ENCODE measurements around the gene BGN.

BGN gene

GRCh38 chrX:153476666-153477363, 18.0 kb upstream of the BGN start:
- Histone ChIP-seq H3K36me3 (ENCODE audit: control insufficient read depth, insufficient read depth, low read length) (no peaks in the 10 kb centered on the region), H3K4me1 (ENCODE audit: control insufficient read depth, insufficient read depth, low read length) (peaks cover 4% of the 10 kb centered on the region), H3K4me3 (ENCODE audit: low read depth, low read length) (no peak overlapping the region), H3K9ac (ENCODE audit: low read depth, low read length) (no peak overlapping the region), H3K9me3 (ENCODE audit: control insufficient read depth, insufficient read depth, low read length) (peaks cover 5% of the 10 kb centered on the region), H3K27me3 (ENCODE audit: control insufficient read depth, insufficient read depth, low read length) (peaks cover 10% of the 10 kb centered on the region)

DNA sequence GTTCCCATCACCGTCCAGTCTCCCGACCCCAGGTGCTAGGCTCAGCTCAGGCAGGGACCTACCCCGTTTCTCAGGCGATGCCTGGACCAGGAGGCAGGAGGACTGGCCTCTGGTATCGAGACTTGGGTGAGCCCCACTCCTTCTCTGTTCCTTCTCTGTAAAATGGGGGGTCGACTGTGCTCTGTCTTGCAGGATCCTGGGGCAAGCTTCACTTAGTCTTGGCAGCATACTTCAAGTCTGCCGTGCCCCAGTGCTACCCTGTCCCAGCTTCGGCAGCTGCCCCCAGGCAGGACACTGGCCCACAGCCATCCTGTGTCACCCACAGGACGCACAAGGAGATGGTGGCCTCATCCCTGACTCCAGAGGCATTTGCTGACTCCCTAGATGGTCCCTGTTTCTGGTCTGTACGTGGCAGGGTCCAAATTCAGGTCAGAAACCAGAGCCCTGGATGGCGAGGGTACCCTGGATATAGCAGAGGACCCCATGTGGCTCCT, 17.4 kb upstream of the BGN start:
- Histone ChIP-seq H3K4me3 (ENCODE audit: low read depth, low read length) (no peak overlapping the region), H3K27me3 (ENCODE audit: control insufficient read depth, insufficient read depth, low read length) (peaks cover 10% of the 10 kb centered on the region), H3K9ac (ENCODE audit: low read depth, low read length) (no peak overlapping the region), H3K9me3 (ENCODE audit: control insufficient read depth, insufficient read depth, low read length) (peaks cover 5% of the 10 kb centered on the region), H3K4me1 (ENCODE audit: control insufficient read depth, insufficient read depth, low read length) (peaks cover 4% of the 10 kb centered on the region), H3K36me3 (ENCODE audit: control insufficient read depth, insufficient read depth, low read length) (no peaks in the 10 kb centered on the region)

GRCh38 chrX:153477901-153478300, 16.9 kb upstream of the BGN start:
- H3K27me3 ChIP-seq (ENCODE audit: control insufficient read depth, insufficient read depth, low read length), result peaks cover 10% of the 10 kb centered on the region
- no peak overlapping the region for H3K9ac ChIP-seq (ENCODE audit: low read depth, low read length)
- no peaks in the 10 kb centered on the region for H3K36me3 ChIP-seq (ENCODE audit: control insufficient read depth, insufficient read depth, low read length)
- peaks cover 5% of the 10 kb centered on the region for H3K9me3 ChIP-seq (ENCODE audit: control insufficient read depth, insufficient read depth, low read length)
- H3K4me1 ChIP-seq (ENCODE audit: control insufficient read depth, insufficient read depth, low read length), result peaks cover 4% of the 10 kb centered on the region
- H3K4me3 ChIP-seq (ENCODE audit: low read depth, low read length), result no peak overlapping the region

DNA sequence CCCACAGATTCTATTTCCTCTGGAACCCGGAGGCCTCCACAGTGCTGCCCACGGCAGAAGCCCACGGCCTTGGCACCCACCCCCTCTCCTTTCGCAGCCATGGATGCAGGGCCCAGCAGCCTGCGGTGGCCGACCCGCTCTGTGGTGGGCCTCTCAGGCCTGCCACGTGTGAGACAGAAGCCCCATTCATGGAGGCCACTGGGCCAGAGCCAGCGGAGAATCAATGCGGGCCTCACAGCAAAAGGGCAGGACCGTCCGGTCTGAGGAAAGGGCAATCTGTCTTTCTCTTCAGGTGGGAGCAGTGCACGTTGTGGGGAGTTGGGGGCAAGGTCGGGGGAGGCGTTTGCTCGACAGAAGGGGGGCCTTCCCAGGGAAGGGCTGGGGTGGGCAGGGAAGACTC, 16.0 kb upstream of the BGN start:
- peaks cover 5% of the 10 kb centered on the region for H3K9me3 ChIP-seq (ENCODE audit: control insufficient read depth, insufficient read depth, low read length)
- H3K36me3 ChIP-seq (ENCODE audit: control insufficient read depth, insufficient read depth, low read length), result no peaks in the 10 kb centered on the region
- peaks cover 4% of the 10 kb centered on the region for H3K4me1 ChIP-seq (ENCODE audit: control insufficient read depth, insufficient read depth, low read length)
- peaks cover 10% of the 10 kb centered on the region for H3K27me3 ChIP-seq (ENCODE audit: control insufficient read depth, insufficient read depth, low read length)
- no peak overlapping the region for H3K9ac ChIP-seq (ENCODE audit: low read depth, low read length)
- H3K4me3 ChIP-seq (ENCODE audit: low read depth, low read length), result no peak overlapping the region

- peaks cover 4% of the 10 kb centered on the region for H3K4me1 ChIP-seq (ENCODE audit: control insufficient read depth, insufficient read depth, low read length)
- no peaks in the 10 kb centered on the region for H3K36me3 ChIP-seq (ENCODE audit: control insufficient read depth, insufficient read depth, low read length)
- no peak overlapping the region for H3K9ac ChIP-seq (ENCODE audit: low read depth, low read length)
- no peak overlapping the region for H3K4me3 ChIP-seq (ENCODE audit: low read depth, low read length)
- peaks cover 4% of the 10 kb centered on the region for H3K27me3 ChIP-seq (ENCODE audit: control insufficient read depth, insufficient read depth, low read length)
- peaks cover 5% of the 10 kb centered on the region for H3K9me3 ChIP-seq (ENCODE audit: control insufficient read depth, insufficient read depth, low read length)
These were observed 13.7 kb upstream of the BGN start for GRCh38 chrX:153481043-153481442.

GRCh38 chrX:153482376-153483015, 12.3 kb upstream of the BGN start:
- Histone ChIP-seq H3K36me3 (ENCODE audit: control insufficient read depth, insufficient read depth, low read length) (no peaks in the 10 kb centered on the region), H3K4me3 (ENCODE audit: low read depth, low read length) (no peak overlapping the region), H3K4me1 (ENCODE audit: control insufficient read depth, insufficient read depth, low read length) (peaks cover 2% of the 10 kb centered on the region), H3K27me3 (ENCODE audit: control insufficient read depth, insufficient read depth, low read length) (no peaks in the 10 kb centered on the region), H3K9ac (ENCODE audit: low read depth, low read length) (no peak overlapping the region), H3K9me3 (ENCODE audit: control insufficient read depth, insufficient read depth, low read length) (peaks cover 2% of the 10 kb centered on the region)

DNA sequence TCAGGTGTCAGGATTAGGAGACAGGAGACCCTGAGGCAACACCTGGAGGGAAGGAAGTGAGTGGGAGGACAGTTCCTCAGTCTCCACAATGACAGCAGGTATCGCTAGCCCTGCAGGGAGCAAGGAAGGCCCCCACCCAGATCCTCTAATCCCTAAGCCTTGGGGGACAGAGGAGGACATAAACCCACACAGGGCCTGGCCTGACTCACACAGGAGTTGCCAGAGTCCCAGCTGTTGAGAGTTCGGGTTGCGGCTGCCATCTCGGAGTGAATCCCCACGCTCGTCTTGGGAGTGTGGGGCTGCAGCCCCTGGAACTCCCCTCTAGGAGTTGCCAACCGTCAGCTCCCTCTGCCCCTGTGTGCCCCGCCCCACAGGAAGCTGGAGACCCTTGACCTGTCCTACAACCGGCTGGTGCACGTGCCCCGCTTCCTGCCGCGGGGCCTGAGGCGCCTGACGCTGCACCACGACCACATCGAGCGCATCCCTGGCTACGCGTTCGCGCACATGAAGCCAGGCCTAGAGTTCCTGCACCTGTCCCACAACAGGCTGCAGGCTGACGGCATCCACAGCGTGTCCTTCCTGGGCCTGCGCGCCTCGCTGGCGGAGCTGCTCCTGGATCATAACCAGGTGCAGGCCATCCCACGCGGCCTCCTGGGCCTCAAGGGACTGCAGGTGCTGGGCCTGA, 9.2 kb upstream of the BGN start:
- no peaks in the 10 kb centered on the region for H3K9me3 ChIP-seq (ENCODE audit: control insufficient read depth, insufficient read depth, low read length)
- H3K27me3 ChIP-seq (ENCODE audit: control insufficient read depth, insufficient read depth, low read length), result no peaks in the 10 kb centered on the region
- H3K36me3 ChIP-seq (ENCODE audit: control insufficient read depth, insufficient read depth, low read length), result no peaks in the 10 kb centered on the region
- no peak overlapping the region for H3K4me3 ChIP-seq (ENCODE audit: low read depth, low read length)
- no peak overlapping the region for H3K9ac ChIP-seq (ENCODE audit: low read depth, low read length)
- no peaks in the 10 kb centered on the region for H3K4me1 ChIP-seq (ENCODE audit: control insufficient read depth, insufficient read depth, low read length)

DNA sequence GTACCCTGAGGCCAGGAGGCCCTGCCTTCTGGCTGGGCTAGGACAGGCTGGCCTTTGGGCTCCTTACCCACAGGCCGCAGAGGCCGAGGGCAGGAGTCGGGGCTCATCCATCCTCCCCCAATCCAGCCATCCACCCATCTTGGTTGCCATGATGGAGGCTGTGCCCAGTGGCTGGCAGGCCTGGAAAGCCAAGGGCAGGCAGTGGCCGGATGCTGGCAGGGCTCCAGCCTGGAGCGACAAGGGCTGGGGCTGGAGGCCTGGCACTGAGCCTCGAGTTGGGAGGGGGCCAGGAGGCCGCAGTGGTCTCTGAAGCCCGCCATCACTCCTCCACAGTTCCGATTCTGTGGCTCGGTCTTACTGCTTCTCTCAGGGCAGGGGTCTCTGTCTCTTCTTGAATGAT, 8.6 kb upstream of the BGN start:
- Histone ChIP-seq H3K4me3 (ENCODE audit: low read depth, low read length) (no peak overlapping the region), H3K4me1 (ENCODE audit: control insufficient read depth, insufficient read depth, low read length) (no peaks in the 10 kb centered on the region)

DNA sequence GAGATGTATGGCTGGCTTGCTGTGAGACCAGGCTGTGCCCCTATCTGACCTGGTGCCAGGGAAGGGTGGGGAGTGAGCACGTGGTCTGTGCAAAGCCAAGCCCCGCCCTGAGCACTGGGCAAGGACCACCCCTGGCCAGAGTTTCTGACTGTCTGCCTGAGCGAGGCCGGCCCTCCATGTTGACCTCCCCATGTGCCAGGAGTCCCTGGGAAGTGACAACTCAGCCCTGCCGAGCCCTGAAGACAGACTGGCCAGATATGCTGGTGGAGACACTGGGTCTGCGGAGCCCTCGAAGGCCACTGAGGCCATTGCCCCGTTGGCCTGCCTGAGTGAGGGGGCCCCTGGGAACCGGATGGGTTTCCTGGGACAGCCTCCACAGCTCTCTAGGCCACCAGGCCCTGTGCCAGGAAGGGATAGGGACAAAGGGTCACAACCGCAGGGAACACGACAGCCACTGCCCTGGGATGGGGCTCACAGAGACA, 7.1 kb upstream of the BGN start:
- no peak overlapping the region for H3K9ac ChIP-seq (ENCODE audit: low read depth, low read length)
- H3K4me3 ChIP-seq (ENCODE audit: low read depth, low read length), result no peak overlapping the region
- H3K9me3 ChIP-seq (ENCODE audit: control insufficient read depth, insufficient read depth, low read length), result no peaks in the 10 kb centered on the region
- no peaks in the 10 kb centered on the region for H3K4me1 ChIP-seq (ENCODE audit: control insufficient read depth, insufficient read depth, low read length)
- no peaks in the 10 kb centered on the region for H3K36me3 ChIP-seq (ENCODE audit: control insufficient read depth, insufficient read depth, low read length)
- no peaks in the 10 kb centered on the region for H3K27me3 ChIP-seq (ENCODE audit: control insufficient read depth, insufficient read depth, low read length)

More for the DNA sequence above, 8.6 kb upstream of the BGN start:
- H3K9me3 ChIP-seq (ENCODE audit: control insufficient read depth, insufficient read depth, low read length), result no peaks in the 10 kb centered on the region
- no peaks in the 10 kb centered on the region for H3K27me3 ChIP-seq (ENCODE audit: control insufficient read depth, insufficient read depth, low read length)
- H3K36me3 ChIP-seq (ENCODE audit: control insufficient read depth, insufficient read depth, low read length), result no peaks in the 10 kb centered on the region
- H3K9ac ChIP-seq (ENCODE audit: low read depth, low read length), result no peak overlapping the region

GRCh38 chrX:153488231-153488914, 6.4 kb upstream of the BGN start:
- Histone ChIP-seq H3K9me3 (ENCODE audit: control insufficient read depth, insufficient read depth, low read length) (no peaks in the 10 kb centered on the region), H3K27me3 (ENCODE audit: control insufficient read depth, insufficient read depth, low read length) (no peaks in the 10 kb centered on the region), H3K9ac (ENCODE audit: low read depth, low read length) (no peak overlapping the region), H3K4me3 (ENCODE audit: low read depth, low read length) (no peak overlapping the region), H3K36me3 (ENCODE audit: control insufficient read depth, insufficient read depth, low read length) (no peaks in the 10 kb centered on the region), H3K4me1 (ENCODE audit: control insufficient read depth, insufficient read depth, low read length) (no peaks in the 10 kb centered on the region)

DNA sequence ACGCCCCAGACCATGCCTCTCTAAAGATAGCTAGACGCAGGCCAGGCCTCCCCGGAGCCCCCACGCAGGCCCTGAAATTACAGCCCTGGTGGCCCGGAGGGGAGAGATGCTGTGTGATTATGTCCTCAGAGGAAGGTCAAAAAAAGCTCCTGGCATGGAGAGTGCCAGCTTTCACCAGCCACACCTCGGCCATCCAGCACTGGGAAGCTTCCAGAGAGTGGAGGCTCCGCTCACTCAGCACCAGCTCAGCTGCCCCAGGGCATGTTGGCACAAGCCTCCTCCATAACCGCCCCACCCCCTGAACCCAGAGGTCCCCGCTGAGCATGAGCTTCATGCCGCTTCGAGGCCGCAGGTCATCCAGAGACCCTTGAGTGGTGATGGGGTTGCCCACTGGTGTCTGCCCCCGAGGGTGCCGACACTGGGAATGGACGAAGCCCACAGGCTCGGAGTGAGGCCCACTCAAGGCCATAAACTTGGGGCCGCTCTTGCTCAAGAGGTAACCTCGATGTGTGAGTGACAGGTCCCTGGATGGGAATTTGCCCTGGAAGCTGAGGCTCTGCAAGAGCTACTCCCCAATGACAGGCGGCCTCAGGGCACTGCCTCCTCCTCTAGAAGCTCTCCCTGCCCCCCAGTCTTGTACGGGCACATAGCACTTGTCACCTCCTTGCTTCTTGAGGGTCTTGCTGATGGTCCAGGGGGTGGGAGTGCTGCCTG, 4.4 kb upstream of the BGN start:
- Histone ChIP-seq H3K27me3 (ENCODE audit: control insufficient read depth, insufficient read depth, low read length) (no peaks in the 10 kb centered on the region), H3K4me1 (ENCODE audit: control insufficient read depth, insufficient read depth, low read length) (no peaks in the 10 kb centered on the region), H3K36me3 (ENCODE audit: control insufficient read depth, insufficient read depth, low read length) (peaks cover 3% of the 10 kb centered on the region), H3K9ac (ENCODE audit: low read depth, low read length) (no peak overlapping the region), H3K4me3 (ENCODE audit: low read depth, low read length) (no peak overlapping the region), H3K9me3 (ENCODE audit: control insufficient read depth, insufficient read depth, low read length) (no peaks in the 10 kb centered on the region)
